Fibroblast of lung (primary cell): ENCODE results near the gene SEC14L3.

Source experiments
- CTCF ChIP-seq, 2 donors: IDR thresholded peaks in 1 of 2; conservative IDR thresholded peaks in 1 of 2; 1 replicate in 1 of 2; 2 replicates in 1 of 2; pipeline ENCODE4 v1.5.1; 2011 to 2012; ENCODE audit warnings: low read length in 2 of 2, control low read depth in 1 of 2, inconsistent platforms in 1 of 2, low read depth in 1 of 2, mild to moderate bottlenecking in 1 of 2
- EZH2 ChIP-seq: IDR thresholded peaks from 2 replicates; pipeline ENCODE4 v1.5.1; 2012; ENCODE audit warnings: low read length, control low read depth, mild to moderate bottlenecking; ENCODE audit errors: missing control alignments

GRCh38 chr22:30452861-30453260 lies 19.0 kb downstream of the SEC14L3 start:
- TF ChIP-seq CTCF (conservative IDR thresholded peaks at IDR 0.05 in 1 of 2, IDR thresholded peaks at IDR 0.05 in 1 of 2; ENCODE audit: low read depth in 1 of 2, low read length in 2 of 2), result no peak
- TF ChIP-seq EZH2, result no peak
